ENCODE data around the gene EP400.

EP400 gene

DNA sequence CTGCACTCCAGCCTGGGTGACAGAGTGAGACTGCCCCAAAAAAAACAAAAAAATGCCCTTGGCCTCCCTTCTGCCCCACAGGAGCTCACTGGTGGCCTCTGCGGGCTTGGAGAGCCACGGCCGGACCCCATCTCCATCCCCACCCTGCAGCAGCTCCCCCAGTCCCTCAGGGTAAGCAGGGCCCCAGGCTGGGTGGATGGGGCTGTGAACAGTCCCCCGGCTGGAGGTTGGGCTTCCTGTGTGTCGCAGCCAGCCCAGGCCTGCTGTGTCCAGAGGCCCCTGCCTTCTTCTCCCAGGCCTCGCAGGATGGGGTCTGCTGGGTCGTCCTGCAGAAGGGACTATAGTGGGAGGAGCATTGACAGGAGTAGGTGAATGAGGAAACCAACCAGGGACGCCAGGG, 36.1 kb upstream of the EP400 start:
- no peak for DNase-seq

DNA sequence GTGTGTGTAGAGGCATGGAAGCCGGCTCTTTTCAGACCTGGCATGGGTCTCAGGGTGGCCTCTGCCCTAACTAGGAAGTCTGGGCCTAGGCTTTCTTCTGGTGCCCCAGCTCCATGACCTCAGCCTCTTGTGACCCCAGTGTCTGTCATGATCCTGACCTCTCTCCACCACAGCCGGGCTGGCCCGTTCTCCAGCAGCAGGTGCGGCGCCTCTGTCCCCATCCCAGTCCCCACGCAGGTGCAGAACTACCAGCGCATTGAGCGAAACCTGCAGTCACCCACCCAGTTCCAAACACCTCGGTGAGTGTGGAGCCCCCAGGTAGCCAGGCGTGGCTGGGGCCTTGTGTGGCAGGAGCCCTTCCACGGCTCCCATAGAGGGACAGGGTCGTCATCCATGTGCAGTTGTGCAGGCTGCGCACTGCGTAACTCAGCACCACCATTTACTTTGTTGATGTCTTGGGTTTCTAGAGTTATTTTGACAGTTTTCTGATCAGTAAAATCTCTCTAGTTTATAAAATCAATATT, 35.5 kb upstream of the EP400 start:
- no peak for DNase-seq

DNA sequence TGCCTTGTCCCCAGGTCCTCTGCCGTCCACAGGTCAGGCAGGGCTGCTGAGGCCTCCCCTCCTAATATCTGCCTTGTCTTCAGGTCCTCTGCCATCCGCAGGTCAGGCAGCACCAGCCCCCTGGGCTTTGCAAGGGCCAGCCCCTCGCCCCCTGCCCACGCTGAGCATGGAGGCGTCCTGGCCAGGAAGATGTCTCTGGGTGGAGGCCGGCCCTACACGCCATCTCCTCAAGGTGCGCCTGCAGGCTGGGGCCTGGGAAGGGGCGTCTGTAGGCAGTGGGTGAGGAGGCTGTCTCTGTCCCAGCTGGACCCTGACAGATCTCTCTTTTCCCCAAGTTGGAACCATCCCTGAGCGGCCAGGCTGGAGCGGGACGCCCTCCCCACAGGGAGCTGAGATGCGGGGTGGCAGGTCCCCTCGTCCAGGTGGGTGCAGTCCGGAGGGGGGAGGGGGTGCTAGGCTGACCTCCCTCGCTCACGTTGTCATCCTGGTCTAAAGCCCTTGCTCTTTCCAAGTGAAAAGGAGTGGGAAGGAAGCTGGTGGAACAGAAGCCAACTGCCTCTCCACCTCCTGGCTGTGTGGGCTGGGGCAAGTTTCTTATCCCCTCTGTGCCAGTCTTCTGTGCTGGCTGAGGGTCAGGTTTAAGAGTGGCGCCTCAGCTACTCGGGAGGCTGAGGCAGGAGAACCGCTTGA, 34.6 kb upstream of the EP400 start:
- no peak for DNase-seq

DNA sequence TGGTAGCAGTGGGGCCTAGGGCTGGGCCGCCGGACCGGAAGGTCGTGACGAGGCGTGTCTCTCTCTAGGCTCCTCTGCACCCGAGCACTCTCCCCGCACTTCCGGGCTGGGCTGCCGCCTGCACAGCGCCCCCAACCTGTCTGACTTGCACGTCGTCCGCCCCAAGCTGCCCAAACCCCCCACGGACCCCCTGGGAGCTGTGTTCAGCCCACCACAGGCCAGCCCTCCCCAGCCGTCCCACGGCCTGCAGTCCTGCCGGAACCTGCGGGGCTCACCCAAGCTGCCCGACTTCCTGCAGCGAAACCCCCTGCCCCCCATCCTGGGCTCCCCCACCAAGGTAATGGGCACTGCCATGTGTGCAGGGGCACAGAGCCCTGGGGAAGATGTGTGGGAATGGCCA, 33.9 kb upstream of the EP400 start:
- no peak for DNase-seq

DNA sequence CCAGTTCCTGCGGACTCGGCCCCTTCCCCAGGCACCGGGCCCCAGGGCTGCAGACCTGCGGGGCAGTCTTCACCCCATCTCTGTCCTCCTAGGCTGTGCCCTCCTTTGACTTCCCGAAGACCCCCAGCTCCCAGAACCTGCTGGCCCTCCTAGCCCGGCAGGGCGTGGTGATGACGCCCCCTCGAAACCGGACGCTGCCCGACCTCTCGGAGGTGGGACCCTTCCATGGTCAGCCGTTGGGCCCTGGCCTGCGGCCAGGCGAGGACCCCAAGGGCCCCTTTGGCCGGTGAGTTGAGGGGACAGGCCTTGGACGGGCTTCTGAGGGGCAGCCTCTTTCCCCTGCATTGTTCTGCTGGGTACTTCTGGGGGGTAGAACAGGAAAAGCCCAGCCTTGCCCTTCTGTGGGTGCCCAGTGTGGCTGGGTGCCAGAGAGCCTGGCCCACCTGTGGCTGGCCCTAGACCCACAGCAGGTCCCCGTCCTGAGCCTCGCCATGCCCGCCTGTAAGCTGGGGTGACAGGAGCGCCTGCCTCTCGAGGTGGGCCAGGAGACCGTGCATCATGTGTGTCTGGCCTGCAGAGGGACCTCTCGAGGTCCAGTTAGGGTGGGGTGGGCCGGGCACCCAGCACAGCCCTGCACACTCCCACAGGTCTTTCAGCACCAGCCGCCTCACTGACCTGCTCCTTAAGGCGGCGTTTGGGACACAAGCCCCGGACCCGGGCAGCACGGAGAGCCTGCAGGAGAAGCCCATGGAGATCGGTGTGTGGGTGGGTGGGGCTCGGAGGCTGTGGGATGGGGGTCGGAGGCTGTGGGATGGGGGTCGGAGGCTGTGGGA, 33.2 kb upstream of the EP400 start:
- no peak for DNase-seq

DNA sequence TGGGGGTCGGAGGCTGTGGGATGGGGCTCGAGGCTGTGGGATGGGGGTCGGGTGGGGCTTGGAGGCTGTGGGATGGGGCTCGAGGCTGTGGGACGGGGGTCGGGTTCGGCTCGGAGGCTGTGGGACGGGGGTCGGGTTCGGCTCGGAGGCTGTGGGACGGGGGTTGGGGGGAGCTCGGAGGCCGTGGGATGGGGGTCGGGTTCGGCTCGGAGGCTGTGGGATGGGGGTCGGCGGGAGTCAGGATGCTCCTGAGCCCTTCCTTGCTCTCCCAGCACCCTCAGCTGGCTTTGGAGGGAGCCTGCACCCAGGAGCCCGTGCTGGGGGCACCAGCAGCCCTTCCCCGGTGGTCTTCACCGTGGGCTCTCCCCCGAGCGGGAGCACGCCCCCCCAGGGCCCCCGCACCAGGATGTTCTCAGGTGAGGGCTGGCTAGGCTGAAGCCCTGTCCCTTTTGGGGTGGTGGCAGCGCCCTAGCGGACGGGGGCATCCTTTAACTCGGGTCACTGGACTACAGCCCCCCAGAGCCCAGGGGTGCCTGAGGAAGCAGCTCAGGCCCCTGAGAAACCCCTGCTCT, 32.5 kb upstream of the EP400 start:
- no peak for DNase-seq

DNA sequence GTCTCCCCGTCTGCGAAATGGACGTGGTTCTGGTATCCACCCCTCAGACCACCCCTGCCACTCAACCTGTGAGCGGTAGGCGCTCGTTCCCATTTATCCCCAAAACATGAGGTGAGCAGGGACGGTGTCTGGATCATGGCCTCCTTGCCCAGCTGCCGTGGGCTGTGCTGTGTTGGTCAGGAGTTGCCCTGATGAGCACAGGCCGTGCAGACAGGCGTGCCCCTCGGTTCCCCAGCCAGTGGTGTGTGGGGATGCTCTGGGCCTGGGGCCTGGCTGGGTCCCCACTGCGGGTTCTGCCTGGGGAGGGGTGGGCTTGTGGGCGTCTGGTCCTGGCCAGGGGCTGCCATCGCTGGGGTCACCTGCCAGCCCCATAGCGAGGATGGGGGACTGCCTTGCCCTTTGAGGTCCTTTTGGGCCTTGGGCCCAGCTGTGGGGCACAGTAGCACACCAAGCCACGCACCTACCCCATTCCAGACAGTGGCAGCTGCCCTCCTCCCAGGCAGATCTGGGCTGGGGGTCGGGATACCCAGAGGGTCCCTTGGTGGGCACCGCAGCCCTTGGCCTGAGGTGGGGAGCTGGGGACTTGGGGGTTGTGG, 31.9 kb upstream of the EP400 start:
- no peak for DNase-seq

DNA sequence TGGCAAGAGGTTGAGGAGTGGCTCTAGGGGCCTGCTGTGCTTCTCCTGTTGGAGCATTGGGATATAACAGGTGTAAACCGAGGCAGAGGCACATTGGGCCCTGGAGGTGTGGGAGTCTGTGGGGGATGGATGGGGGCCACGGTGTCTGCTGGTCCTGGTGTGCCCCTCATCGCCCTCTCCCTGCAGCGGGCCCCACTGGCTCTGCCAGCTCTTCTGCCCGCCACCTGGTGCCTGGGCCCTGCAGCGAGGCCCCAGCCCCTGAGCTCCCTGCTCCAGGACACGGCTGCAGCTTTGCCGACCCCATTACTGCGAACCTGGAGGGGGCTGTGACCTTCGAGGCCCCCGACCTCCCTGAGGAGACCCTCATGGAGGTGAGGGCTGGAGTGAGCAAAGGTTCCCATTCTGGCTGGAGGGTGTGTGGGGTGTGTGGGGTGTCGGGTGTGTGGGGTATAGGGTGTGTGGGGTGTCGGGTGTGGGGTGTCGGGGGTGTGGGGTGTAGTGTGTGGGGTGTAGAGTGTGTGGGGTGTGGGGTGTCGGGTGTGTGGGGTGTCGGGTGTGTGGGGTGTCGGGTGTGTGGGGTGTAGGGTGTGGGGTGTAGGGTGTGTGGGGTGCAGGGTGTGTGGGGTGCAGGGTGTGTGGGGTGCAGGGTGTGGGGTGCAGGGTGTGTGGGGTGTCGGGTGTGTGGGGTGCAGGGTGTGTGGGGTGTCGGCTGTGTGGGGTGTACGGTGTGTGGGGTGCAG, 31.3 kb upstream of the EP400 start:
- DNase-seq, result no peak

DNA sequence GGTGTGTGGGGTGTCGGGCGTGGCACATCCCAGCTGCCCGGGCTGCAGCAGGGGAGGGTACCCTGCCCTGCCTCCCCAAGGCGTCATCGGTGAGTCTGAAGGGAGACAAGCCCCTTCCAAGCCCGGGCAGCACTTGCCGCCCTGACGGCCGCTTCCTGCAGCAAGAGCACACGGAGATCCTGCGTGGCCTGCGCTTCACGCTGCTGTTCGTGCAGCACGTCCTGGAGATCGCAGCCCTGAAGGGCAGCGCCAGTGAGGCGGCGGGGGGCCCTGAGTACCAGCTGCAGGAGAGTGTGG, 30.7 kb upstream of the EP400 start:
- no peak for DNase-seq

DNA sequence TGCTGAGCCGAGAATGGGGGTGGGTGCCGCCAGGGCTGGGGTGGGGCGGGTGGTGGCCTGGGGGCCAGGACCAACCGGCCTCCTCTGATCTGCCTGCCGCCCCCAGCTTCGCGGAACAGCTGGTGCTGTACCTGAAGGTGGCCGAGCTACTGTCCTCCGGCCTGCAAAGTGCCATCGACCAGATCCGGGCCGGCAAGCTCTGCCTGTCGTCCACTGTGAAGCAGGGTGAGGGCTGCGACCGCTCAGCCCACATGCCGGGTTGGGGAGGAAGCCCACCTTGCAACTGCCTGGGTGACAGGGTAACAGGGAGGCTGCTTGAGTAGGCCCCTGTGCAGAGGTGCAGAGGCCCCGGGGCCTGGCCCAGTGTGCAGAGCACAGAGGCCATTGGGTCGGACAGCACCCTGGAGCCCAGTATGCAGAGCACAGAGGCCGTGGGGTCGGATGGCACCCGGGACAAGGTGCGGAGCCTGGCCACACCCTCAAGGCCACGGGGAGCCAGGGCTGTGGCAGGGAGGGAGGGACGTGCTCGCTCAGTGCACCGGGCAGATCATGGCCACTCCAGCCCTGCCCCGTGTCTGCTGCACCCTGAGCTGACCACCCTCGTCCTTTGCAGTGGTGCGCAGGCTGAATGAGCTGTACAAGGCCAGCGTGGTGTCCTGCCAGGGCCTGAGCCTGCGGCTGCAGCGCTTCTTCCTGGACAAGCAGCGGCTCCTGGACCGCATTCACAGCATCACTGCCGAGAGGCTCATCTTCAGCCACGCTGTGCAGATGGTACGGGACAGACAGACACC, 30.2 kb upstream of the EP400 start:
- no peak for DNase-seq

DNA sequence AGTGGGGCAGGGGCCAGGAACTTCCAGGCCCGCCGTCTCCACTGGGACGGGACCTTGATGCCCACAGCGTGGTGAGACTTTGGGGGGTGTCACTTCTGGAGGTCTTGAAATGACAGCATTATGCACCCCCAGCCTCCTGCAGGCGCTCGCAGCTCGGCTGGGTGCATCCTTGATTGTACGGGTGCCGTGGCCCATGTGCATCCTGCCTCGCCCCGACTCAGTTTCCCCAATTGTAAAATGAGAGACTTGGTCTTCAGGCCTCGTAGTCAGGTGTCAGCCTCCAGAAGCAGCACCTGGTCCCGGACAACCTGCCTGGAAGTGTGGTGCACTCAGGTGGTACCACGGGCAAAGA, 29.6 kb upstream of the EP400 start:
- no peak for DNase-seq

DNA sequence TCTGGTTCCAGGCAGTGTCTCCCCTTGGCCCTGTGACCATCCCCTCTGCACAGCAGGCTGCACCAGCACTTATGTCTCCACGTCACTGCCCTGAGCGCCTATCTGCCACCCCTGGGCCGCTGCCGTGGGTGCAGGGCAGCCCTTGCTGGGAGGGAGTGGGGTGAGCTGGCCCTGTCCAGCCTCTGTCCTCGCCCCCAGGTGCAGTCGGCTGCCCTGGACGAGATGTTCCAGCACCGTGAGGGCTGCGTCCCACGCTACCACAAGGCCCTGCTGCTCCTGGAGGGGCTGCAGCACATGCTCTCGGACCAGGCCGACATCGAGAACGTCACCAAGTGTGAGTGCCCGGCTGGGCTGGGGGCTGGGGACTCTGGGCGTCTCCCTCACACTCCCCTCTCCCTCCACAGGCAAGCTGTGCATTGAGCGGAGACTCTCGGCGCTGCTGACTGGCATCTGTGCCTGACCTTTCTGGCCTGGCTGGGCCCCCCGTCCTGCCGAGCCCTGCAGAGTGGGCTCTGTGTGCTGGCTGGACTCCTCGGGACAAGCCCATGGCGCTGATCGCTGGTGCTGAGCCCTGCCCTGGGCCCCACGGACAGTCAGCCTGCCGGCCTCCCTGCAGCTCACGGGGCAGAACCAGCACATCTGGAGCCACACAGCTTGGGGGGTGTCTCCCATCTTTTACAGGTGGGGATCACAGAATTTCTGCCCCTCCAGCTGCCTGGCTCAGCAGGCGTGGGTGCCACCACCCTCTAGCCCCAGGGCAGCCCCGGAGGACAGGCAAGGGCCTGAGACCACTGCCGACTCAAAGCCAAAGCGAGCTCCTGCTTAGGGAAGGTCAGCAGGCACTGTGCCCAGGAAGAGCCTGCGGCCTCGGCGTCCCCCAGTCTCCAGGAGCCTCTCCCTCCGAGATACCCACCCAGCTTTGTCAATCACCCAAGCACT, 28.6 kb upstream of the EP400 start:
- no peak for DNase-seq

DNA sequence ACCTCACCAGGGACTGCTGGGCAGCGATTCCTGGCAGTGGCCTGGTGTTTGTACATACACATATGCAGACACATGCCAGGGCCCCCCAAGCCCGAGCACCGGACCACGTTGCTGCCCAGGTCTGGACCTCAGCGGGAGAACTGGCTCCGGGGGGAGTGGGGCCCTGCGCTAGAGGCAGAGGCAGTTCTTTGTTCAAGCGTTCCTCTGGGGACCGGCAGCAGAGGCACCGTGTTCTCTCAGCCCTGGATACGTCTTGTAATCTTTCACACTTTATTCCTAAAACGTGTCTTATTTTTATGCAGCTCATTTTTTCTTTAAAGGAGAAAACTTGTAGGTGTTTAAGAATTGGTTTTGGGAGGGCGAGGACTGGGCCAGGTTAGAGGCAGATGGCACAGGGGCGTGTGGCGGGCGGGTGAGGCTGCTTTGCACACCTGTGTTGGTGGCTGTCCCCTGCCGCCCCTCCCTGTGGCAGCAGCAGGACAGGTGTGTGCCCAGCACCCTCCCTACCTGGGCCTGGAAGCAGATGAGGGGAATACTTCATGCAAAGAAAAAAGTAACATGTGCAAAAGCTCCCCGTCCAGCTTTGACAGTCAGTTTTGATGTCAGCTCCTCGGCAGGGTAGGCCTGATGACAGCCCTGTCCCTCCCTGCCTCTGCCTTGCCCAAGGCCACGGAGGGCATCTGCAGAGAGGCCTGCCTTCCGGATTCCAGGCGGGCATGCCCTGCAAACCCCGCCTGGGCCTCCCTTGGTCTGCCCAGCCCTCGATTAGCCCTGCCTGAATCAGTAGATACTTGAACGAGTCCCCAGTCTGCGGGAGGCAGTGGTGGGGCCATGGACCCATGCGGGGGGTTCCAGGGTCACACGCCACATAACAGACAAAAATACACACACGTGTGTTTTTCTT, 27.6 kb upstream of the EP400 start:
- DNase-seq, result no peak

DNA sequence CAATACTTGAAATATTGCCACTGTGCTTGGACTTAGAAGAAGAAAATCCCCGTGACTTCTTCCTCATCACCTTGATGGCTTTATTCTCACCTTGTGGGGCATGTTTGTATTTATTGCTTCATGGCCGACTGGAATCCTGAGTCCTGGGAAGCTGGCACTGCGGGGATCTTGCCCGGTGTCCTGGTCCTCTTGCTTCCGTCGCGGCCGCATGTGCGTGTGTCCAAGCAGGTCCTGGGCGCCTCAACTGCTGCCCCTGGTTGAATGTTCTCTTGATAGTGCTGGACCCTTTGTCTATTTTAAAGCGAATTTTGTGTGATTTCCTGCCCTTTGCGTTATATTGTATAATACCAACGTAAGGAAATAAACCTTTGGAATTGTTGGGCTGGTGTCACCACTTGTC, 27.0 kb upstream of the EP400 start:
- no peak for DNase-seq

DNA sequence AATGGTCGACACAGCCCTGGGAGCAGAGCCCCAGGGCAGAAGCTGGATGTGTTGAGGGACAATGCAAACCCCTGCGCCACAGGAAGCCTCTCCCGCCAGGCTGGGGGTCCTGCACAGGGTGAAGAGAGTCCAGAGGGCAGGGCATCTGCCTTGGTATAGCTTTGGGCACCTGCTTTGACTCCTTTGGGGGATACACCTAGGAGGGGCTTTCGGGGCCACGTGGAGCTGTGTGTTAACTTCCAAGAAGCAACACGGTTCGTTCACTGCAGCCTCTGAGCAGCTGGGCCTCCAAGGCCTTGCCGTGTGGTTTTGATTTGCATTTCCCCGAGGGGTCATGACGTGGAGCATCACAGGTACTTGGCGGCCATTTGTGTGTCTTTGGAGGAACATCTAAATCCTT, 26.5 kb upstream of the EP400 start:
- DNase-seq, result no peak

DNA sequence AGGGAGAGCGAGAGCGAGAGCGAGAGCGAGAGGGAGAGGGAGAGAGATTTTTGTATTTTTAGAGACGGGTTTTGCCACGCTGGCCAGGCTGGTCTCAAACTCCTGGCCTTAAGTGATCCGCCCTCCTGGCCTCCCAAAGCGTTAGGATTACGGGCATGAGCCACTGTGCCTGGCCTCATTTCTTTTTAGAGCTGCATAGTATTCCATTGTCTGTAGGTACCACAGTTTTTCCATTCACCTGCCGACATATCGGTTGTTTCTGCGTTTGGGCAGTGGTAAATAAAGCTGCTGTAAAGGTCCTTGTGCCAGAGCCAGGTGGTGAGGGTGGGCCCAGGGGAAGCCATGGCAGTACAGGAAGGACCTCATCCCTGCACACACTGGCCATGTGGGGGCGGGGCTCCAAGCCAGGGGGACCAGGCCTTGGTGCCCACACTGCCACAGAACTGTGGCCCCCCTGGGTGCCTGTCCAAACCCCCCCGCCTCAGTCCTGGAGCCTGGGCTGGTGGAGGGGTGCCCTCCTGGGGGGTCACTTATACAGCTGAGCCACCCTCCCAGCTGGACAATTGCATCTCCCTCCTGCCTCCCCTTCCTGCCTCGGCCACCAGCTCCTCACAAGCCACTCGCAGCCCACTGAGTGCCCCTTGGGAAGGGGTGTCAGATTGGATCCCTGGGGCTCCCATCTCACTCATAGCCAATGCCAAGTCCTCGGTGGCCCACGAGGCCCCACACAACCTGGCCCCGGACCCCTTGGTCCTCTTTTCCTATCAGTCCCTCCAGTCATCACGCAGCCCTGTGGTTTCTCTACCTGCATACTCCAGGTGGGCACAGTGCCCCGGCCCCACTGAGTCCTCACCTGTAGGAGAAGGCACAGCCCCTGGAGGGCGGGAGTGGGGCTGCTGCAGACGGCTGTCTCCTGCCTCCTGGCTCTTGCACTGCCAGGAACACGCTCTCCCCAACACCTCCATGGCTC, 22.3 kb upstream of the EP400 start:
- DNase-seq, result no peak

DNA sequence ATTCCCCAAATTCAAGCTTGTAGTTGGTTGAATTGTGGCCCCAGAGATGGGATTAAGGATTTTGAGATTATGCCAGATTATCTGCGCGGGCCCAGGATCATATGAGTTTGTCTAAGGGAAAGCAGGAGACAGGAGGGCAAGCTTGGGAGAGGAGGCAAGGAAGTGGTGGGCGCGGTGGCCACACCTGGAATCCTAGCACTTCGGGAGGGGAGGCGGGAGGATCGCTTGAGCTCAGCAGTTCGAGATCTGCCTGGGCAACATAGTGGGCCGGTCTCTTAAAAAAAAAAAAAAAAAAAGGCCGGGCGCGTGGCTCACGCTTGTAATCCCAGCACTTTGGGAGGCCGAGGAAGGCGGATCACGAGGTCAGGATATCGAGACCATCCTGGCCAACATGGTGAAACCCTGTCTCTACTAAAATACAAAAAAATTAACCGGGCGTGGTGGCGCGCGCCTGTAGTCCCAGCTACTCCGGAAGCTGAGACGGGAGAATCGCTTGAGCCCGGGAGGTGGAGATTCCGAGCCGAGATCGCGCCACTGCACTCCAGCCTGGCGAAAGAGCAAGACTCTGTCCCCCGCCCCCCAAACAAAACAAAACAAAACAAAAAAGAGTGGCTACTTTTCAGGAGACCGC, 21.5 kb upstream of the EP400 start:
- peak; percentile 44 for DNase-seq
